Ovary (tissue), 3 donors: ENCODE results near the gene UGT1A1.

Source experiments
- EP300 ChIP-seq: sonication (generic); formaldehyde crosslinking; IDR thresholded peaks from one replicate; pipeline ENCODE4 v1.6.1; 2017; ENCODE audit warnings: antibody characterized with exemption
- POLR2A ChIP-seq: fragments of 450-650 bp; IDR thresholded peaks from one replicate; pipeline ENCODE4 v1.6.1; 2017; ENCODE audit warnings: antibody characterized with exemption, mild to moderate bottlenecking, moderate library complexity
- TF ChIP-seq, protein P1 (sequence below), 3 donors: fragments of 450-650 bp in 2 of 3; fragments of 200-600 bp in 1 of 3; IDR thresholded peaks; one replicate each; pipeline versions ENCODE4 v1.5.1 to v1.8.0; 2016 to 2022; ENCODE audit warnings: antibody characterized with exemption in 3 of 3, mild to moderate bottlenecking in 1 of 3
- donor health status: DM: no; HTN: no; CAD: no.

DNA sequence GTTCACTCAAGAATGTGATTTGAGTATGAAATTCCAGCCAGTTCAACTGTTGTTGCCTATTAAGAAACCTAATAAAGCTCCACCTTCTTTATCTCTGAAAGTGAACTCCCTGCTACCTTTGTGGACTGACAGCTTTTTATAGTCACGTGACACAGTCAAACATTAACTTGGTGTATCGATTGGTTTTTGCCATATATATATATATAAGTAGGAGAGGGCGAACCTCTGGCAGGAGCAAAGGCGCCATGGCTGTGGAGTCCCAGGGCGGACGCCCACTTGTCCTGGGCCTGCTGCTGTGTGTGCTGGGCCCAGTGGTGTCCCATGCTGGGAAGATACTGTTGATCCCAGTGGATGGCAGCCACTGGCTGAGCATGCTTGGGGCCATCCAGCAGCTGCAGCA, at the start of gene UGT1A1:
- TF ChIP-seq, protein P1, sequence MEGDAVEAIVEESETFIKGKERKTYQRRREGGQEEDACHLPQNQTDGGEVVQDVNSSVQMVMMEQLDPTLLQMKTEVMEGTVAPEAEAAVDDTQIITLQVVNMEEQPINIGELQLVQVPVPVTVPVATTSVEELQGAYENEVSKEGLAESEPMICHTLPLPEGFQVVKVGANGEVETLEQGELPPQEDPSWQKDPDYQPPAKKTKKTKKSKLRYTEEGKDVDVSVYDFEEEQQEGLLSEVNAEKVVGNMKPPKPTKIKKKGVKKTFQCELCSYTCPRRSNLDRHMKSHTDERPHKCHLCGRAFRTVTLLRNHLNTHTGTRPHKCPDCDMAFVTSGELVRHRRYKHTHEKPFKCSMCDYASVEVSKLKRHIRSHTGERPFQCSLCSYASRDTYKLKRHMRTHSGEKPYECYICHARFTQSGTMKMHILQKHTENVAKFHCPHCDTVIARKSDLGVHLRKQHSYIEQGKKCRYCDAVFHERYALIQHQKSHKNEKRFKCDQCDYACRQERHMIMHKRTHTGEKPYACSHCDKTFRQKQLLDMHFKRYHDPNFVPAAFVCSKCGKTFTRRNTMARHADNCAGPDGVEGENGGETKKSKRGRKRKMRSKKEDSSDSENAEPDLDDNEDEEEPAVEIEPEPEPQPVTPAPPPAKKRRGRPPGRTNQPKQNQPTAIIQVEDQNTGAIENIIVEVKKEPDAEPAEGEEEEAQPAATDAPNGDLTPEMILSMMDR (IDR thresholded peaks at IDR 0.05): no peak
- TF ChIP-seq POLR2A (no peak), EP300 (no peak)
